SJSA1 (cell line): ENCODE data around the gene SYNPO2. TPM values are rescaled to one million over a fixed set of nuclear protein-coding genes. Genes with fewer than 3 reads are reported as not detected.
"Not testable (repeated sequence)": the region's sequence is repeated elsewhere in the genome, so short reads cannot be mapped to it uniquely, and the experiment has no call there.

Source experiments
- DNase-seq, 2 experiments: peaks; one replicate each; pipeline ENCODE4 v3.0.0-alpha.2; 2015 to 2020; ENCODE audit warnings: low spot score in 2 of 2, low read depth in 1 of 2
- H3K27ac ChIP-seq: fragments of 250-450 bp; sonication (Bioruptor Pico); 2 replicates; pipeline ENCODE4 v1.5.1; 2020; ENCODE audit warnings: mild to moderate bottlenecking, moderate library complexity
- H3K27me3 ChIP-seq: fragments of 250-450 bp; sonication (Bioruptor Pico); replicated peaks from 2 replicates; pipeline ENCODE4 v1.5.1; 2020; ENCODE audit warnings: mild to moderate bottlenecking, moderate library complexity
- H3K36me3 ChIP-seq: fragments of 250-450 bp; sonication (Bioruptor Pico); 2 replicates; pipeline ENCODE4 v1.5.1; 2020; ENCODE audit warnings: mild to moderate bottlenecking
- H3K4me1 ChIP-seq: fragments of 250-450 bp; sonication (Bioruptor Pico); replicated peaks from 2 replicates; pipeline ENCODE4 v1.6.1; 2021; ENCODE audit warnings: mild to moderate bottlenecking
- H3K4me3 ChIP-seq: fragments of 250-450 bp; sonication (Bioruptor Pico); 2 replicates; pipeline ENCODE4 v1.5.1; 2020; ENCODE audit warnings: mild to moderate bottlenecking
- H3K9me3 ChIP-seq: fragments of 250-450 bp; sonication (Bioruptor Pico); replicated peaks from 2 replicates; pipeline ENCODE4 v1.5.1; 2020; ENCODE audit warnings: mild to moderate bottlenecking
- total RNA-seq: library from RNA; depleted of rRNA; stranded (reverse); fragments of >200 nt; shearing (Covaris generic); gene quantifications from 2 replicates; pipeline ENCODE4 v1.2.3, GENCODE V29; 2014

The SYNPO2 gene
- total RNA-seq, 1 experiment from 2014 or later, result 4.7 TPM

DNA sequence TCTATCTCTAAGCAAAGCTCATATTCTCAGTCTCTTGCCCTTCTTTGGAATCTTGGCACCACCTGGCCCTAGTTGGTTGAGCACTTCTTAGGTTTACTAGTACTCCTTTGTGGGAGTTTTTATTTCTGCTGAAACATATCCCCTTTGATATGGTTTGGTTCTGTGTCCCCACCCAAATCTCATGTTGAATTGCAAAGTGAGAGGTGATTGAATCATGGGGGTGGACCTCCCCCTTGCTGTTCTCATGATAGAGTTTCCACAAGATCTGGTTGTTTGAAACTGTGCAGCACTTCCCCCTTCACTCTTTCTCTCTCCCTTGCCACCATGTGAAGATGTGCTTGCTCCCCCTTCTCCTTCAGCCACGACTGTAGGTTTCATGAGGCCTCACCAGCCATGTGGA is 22.2 kb upstream of the SYNPO2 start:
- H3K36me3 ChIP-seq, result no peaks in the 10 kb centered on the region
- no peaks in the 10 kb centered on the region for H3K27me3 ChIP-seq
- H3K9me3 ChIP-seq, result no peaks in the 10 kb centered on the region
- H3K4me1 ChIP-seq, result peaks cover 4% of the 10 kb centered on the region; the same call in 1 of the 2 replicates
- H3K27ac ChIP-seq, result no peak overlapping the region
- no peak overlapping the region for H3K4me3 ChIP-seq
- DNase-seq, result no peak

- H3K9me3 ChIP-seq, result no peaks in the 10 kb centered on the region
- H3K27me3 ChIP-seq, result no peaks in the 10 kb centered on the region
- no peak overlapping the region for H3K4me3 ChIP-seq
- no peak for DNase-seq
- no peaks in the 10 kb centered on the region for H3K36me3 ChIP-seq
- H3K27ac ChIP-seq, result no peak overlapping the region
- peaks cover 4% of the 10 kb centered on the region; the same call in 1 of the 2 replicates for H3K4me1 ChIP-seq
Measured at GRCh38 chr4:118867311-118868067, 21.2 kb upstream of the SYNPO2 start.

- no peak overlapping the region for H3K27ac ChIP-seq
- H3K36me3 ChIP-seq, result no peaks in the 10 kb centered on the region
- peaks cover 4% of the 10 kb centered on the region; the same call in 1 of the 2 replicates for H3K4me1 ChIP-seq
- H3K4me3 ChIP-seq, result no peak overlapping the region
- DNase-seq, result peak in 1 of 2 experiments; percentile 5
- H3K9me3 ChIP-seq, result no peaks in the 10 kb centered on the region
- no peaks in the 10 kb centered on the region for H3K27me3 ChIP-seq
Measured at GRCh38 chr4:118869808-118870342, 18.8 kb upstream of the SYNPO2 start.

DNA sequence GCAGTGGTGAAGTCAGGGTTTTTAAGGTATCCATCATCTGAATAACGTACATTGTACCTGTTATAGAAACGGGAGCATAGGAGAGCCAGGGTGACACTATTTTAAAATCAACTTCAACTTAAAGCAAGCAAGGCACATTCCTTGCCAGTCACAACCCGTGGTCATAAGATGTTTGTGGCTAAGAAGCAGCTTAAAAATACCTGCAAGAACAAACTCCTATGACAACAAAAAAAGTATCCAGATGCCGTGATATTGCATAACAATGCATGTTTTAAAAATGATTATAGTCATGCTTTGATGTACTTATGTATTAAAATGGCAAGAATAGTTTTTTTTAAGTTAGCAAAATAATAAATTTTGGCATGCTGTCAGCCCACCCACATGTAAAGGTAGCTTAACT is 16.5 kb upstream of the SYNPO2 start:
- H3K4me1 ChIP-seq, result peaks cover 4% of the 10 kb centered on the region; the same call in 1 of the 2 replicates
- no peaks in the 10 kb centered on the region for H3K36me3 ChIP-seq
- no peak overlapping the region for H3K27ac ChIP-seq
- H3K4me3 ChIP-seq, result no peak overlapping the region
- no peaks in the 10 kb centered on the region for H3K9me3 ChIP-seq
- no peak for DNase-seq
- H3K27me3 ChIP-seq, result no peaks in the 10 kb centered on the region

DNA sequence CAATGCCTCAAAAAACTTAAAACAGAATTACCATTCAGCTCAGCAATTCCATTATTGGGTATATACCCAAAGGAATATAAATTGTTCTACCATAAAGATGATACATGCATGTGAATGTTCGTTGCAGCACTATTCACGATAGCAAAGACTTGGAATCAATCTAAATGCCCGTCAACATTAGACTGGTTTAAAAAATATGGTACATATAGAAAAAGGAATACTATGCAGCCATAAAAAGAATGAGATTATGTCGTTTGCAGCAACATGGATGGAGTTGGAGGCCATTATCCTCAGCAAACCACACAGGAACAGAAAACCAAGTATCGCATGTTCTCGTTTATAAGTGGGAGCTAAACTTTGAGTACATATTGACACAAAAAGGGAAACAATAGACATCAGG is 10.9 kb upstream of the SYNPO2 start:
- no peak for DNase-seq
- H3K4me3 ChIP-seq, result no peak overlapping the region
- no peaks in the 10 kb centered on the region for H3K9me3 ChIP-seq
- H3K4me1 ChIP-seq, result no peaks in the 10 kb centered on the region
- H3K27me3 ChIP-seq, result no peaks in the 10 kb centered on the region
- H3K27ac ChIP-seq, result no peak overlapping the region
- H3K36me3 ChIP-seq, result no peaks in the 10 kb centered on the region

DNA sequence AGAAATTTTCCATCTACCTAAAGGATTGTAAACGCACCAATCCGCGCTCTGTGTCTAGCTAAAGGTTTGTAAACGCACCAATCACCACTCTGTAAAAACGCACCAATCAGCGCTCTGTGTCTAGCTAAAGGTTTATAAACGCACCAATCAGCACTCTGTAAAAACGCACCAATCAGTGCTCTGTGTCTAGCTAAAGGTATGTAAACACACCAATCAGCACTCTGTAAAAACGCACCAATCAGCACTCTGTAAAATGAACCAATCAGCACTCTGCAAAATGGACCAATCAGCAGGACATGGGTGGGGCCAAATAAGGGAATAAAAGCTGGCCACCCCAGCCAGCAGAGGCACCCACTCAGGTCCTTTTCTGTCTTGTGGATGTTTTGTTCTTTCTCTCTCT is 10.1 kb upstream of the SYNPO2 start:
- not testable (repeated sequence) for H3K27ac ChIP-seq, H3K27me3 ChIP-seq, H3K4me1 ChIP-seq, H3K9me3 ChIP-seq, H3K36me3 ChIP-seq, H3K4me3 ChIP-seq, DNase-seq

- DNase-seq, result no peak
- Histone ChIP-seq H3K27me3 (no peaks in the 10 kb centered on the region), H3K9me3 (no peaks in the 10 kb centered on the region), H3K4me3 (no peak overlapping the region), H3K36me3 (no peaks in the 10 kb centered on the region), H3K4me1 (no peaks in the 10 kb centered on the region), H3K27ac (no peak overlapping the region)
Measured at GRCh38 chr4:118879409-118879808, 9.2 kb upstream of the SYNPO2 start.

DNA sequence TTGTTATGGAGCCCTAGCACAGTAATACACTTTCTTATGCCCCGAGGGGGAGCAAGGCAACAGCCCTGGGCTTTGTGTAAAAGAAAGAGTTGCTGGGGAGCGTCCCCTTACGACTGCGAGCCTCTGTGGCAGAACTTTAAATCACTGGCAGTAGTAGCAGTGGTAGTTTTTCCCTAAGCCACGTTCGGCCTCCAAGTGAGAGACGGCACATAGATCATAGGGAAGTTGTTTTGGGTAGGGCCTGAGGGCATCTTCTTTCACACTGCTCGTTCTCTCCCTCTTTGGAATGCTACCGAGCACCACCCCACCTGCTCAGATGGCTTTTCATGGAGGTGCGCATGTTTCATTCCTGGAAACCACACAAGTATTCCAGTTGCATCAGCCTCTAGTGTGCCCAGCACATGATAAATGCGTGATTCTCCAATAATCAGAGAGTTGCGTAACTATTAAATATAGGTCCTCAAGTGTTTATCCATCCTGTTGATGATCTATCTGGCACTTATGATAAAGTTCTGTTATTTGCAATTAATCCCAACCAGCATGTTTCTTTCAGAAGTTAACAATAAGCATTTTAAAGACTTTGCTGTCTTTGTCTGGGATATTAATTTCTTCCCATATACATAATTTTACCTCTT is 7.0 kb upstream of the SYNPO2 start:
- Histone ChIP-seq H3K4me1 (no peaks in the 10 kb centered on the region), H3K4me3 (no peak overlapping the region), H3K27me3 (no peaks in the 10 kb centered on the region), H3K9me3 (no peaks in the 10 kb centered on the region), H3K27ac (no peak overlapping the region), H3K36me3 (no peaks in the 10 kb centered on the region)
- no peak for DNase-seq

DNA sequence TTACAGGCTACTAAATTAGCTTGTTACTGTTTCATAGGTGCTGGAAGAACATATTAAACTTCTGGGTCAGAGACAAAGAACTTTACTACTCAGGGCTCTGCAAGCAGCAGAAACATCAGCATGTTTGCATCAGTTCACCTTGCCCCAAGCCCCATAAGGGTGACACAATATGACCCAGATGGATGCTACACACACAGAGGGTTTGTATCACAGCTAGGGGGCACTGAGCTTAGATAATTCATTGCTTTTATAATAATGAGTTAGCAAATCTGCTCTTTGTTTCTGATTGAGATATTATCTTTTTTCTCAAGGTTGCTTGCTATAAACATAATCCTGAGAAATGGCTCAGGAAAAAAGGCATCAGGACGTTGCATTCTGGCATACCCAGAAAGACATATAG is 4.8 kb upstream of the SYNPO2 start:
- Histone ChIP-seq H3K27ac (no peak overlapping the region), H3K4me1 (peaks cover 6% of the 10 kb centered on the region; the same call in 1 of the 2 replicates), H3K4me3 (no peak overlapping the region), H3K36me3 (no peaks in the 10 kb centered on the region), H3K27me3 (no peaks in the 10 kb centered on the region), H3K9me3 (no peaks in the 10 kb centered on the region)
- no peak for DNase-seq

GRCh38 chr4:118884716-118885115 is 3.9 kb upstream of the SYNPO2 start:
- Histone ChIP-seq H3K36me3 (no peaks in the 10 kb centered on the region), H3K4me1 (peaks cover 10% of the 10 kb centered on the region; the same call in 1 of the 2 replicates), H3K4me3 (no peak overlapping the region), H3K9me3 (no peaks in the 10 kb centered on the region), H3K27me3 (no peaks in the 10 kb centered on the region), H3K27ac (no peak overlapping the region)
- DNase-seq, result no peak

- Histone ChIP-seq H3K36me3 (no peaks in the 10 kb centered on the region), H3K27ac (no peak overlapping the region), H3K27me3 (no peaks in the 10 kb centered on the region), H3K9me3 (no peaks in the 10 kb centered on the region), H3K4me3 (peak overlapping the region; percentile 38), H3K4me1 (peaks cover 18% of the 10 kb centered on the region)
- DNase-seq, result no peak
Measured at GRCh38 chr4:118889312-118889691, 648 bp downstream of the SYNPO2 start.

DNA sequence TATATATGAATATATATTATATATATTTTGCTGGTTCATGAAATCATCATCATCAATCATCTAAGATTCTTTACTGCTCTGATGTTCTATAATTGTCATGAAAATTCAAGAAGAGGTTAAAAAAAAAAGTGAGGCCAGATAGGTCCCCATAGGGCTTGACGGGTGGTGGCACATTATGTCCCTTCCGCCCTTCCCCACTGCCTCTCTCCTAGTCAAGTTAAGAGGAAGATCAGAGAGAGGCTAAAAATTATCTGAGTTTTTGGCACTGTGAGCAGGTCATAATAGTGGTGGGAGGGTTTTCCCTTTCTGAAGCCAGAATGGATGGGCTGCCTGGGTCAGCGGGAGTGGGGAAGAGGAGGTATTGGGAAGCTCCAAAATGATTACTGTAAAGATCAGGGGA is 5.4 kb downstream of the SYNPO2 start:
- DNase-seq, result no peak
- Histone ChIP-seq H3K4me1 (peaks cover 10% of the 10 kb centered on the region), H3K4me3 (no peak overlapping the region), H3K36me3 (no peaks in the 10 kb centered on the region), H3K9me3 (no peaks in the 10 kb centered on the region), H3K27me3 (no peaks in the 10 kb centered on the region), H3K27ac (no peak overlapping the region)

DNA sequence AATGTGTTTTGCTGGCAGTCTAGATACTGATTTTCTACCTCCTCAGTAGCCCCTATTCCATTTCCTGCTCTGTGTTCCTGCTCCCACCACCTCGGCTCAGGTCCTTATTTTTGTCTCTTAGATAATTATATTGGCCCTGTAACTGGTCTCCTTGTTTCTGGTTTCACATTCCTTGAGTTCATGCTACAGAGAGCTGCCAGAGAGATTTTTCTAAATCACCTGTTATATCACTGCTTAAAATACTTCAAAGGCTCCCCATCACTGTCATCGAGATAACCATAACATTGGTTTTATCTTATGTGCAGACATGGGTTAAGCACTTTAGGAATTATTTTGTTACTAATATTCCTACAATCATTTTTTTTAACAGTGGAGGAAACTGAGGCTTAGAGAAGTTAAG is 9.6 kb downstream of the SYNPO2 start:
- no peaks in the 10 kb centered on the region for H3K9me3 ChIP-seq
- DNase-seq, result no peak
- H3K4me3 ChIP-seq, result no peak overlapping the region
- H3K36me3 ChIP-seq, result no peaks in the 10 kb centered on the region
- H3K27me3 ChIP-seq, result no peaks in the 10 kb centered on the region
- no peaks in the 10 kb centered on the region for H3K4me1 ChIP-seq
- no peak overlapping the region for H3K27ac ChIP-seq

GRCh38 chr4:118898684-118899138 is 10.1 kb downstream of the SYNPO2 start:
- Histone ChIP-seq H3K9me3 (no peaks in the 10 kb centered on the region), H3K4me1 (no peaks in the 10 kb centered on the region), H3K27me3 (no peaks in the 10 kb centered on the region), H3K36me3 (no peaks in the 10 kb centered on the region), H3K27ac (no peak overlapping the region), H3K4me3 (no peak overlapping the region)
- no peak for DNase-seq
